ENCODE data around the gene MLLT6. TPM values are rescaled to one million over a fixed set of nuclear protein-coding genes. Genes with fewer than 3 reads are reported as not detected.

Gene MLLT6
- total RNA-seq, 6 experiments from 2014 or later = 26.5 to 31.5 (median 30.2) TPM

GRCh38 chr17:38709104-38709820 lies 4.2 kb downstream of the MLLT6 start:
- H3K9me3 Mint-ChIP-seq = no peaks in the 10 kb centered on the region
- H3K4me3 Mint-ChIP-seq = no peak overlapping the region
- peaks cover 6% of the 10 kb centered on the region for H3K36me3 Mint-ChIP-seq (ENCODE audit: low read depth)
- H3K27me3 Mint-ChIP-seq (ENCODE audit: insufficient read depth) = no peaks in the 10 kb centered on the region
- H3K4me1 Mint-ChIP-seq (ENCODE audit: low read depth) = peaks cover 20% of the 10 kb centered on the region
- DNase-seq = no peak
- no peak for TF ChIP-seq CTCF (IDR thresholded peaks at IDR 0.05)
- no peak overlapping the region for H3K27ac Mint-ChIP-seq

GRCh38 chr17:38709864-38710603 lies 5.0 kb downstream of the MLLT6 start:
- Mint-ChIP-seq H3K36me3 (ENCODE audit: low read depth) (peaks cover 6% of the 10 kb centered on the region), H3K4me1 (ENCODE audit: low read depth) (peaks cover 15% of the 10 kb centered on the region), H3K4me3 (no peak overlapping the region), H3K27ac (no peak overlapping the region), H3K9me3 (no peaks in the 10 kb centered on the region), H3K27me3 (ENCODE audit: insufficient read depth) (no peaks in the 10 kb centered on the region)
- TF ChIP-seq CTCF (IDR thresholded peaks at IDR 0.05) = no peak
- DNase-seq = no peak

- H3K27ac Mint-ChIP-seq = no peak overlapping the region
- peaks cover 15% of the 10 kb centered on the region for H3K4me1 Mint-ChIP-seq (ENCODE audit: low read depth)
- H3K36me3 Mint-ChIP-seq (ENCODE audit: low read depth) = peaks cover 6% of the 10 kb centered on the region
- DNase-seq = no peak
- no peak overlapping the region for H3K4me3 Mint-ChIP-seq
- H3K9me3 Mint-ChIP-seq = no peaks in the 10 kb centered on the region
- no peaks in the 10 kb centered on the region; the same call in 1 of the 2 replicates for H3K27me3 Mint-ChIP-seq (ENCODE audit: insufficient read depth)
- TF ChIP-seq CTCF (IDR thresholded peaks at IDR 0.05) = no peak
Measured at GRCh38 chr17:38710604-38710962, 5.5 kb downstream of the MLLT6 start.

GRCh38 chr17:38710985-38711384 lies 5.9 kb downstream of the MLLT6 start:
- no peak for DNase-seq
- Mint-ChIP-seq H3K27me3 (ENCODE audit: insufficient read depth) (no peaks in the 10 kb centered on the region; the same call in 1 of the 2 replicates), H3K27ac (no peak overlapping the region), H3K4me3 (no peak overlapping the region), H3K36me3 (ENCODE audit: low read depth) (peaks cover 10% of the 10 kb centered on the region), H3K4me1 (ENCODE audit: low read depth) (peaks cover 15% of the 10 kb centered on the region), H3K9me3 (no peaks in the 10 kb centered on the region)
- TF ChIP-seq CTCF (IDR thresholded peaks at IDR 0.05) = no peak

- peaks cover 11% of the 10 kb centered on the region for H3K36me3 Mint-ChIP-seq (ENCODE audit: low read depth)
- no peak for TF ChIP-seq CTCF (IDR thresholded peaks at IDR 0.05)
- no peak for DNase-seq
Measured at GRCh38 chr17:38711792-38712571, 6.9 kb downstream of the MLLT6 start.

More at GRCh38 chr17:38711792-38712571, 6.9 kb downstream of the MLLT6 start:
- Mint-ChIP-seq H3K9me3 (no peaks in the 10 kb centered on the region), H3K4me1 (ENCODE audit: low read depth) (peaks cover 5% of the 10 kb centered on the region), H3K27ac (no peak overlapping the region), H3K27me3 (ENCODE audit: insufficient read depth) (no peaks in the 10 kb centered on the region; the same call in 1 of the 2 replicates), H3K4me3 (no peak overlapping the region)

Measured in HFFc6 (cell line).